ENCODE data around the gene ARHGEF7. TPM values are rescaled to one million over a fixed set of nuclear protein-coding genes. Genes with fewer than 3 reads are reported as not detected.

Gene ARHGEF7
- total RNA-seq, 4 donors from 2014 or later = 88.7 to 119 (median 110) TPM

DNA sequence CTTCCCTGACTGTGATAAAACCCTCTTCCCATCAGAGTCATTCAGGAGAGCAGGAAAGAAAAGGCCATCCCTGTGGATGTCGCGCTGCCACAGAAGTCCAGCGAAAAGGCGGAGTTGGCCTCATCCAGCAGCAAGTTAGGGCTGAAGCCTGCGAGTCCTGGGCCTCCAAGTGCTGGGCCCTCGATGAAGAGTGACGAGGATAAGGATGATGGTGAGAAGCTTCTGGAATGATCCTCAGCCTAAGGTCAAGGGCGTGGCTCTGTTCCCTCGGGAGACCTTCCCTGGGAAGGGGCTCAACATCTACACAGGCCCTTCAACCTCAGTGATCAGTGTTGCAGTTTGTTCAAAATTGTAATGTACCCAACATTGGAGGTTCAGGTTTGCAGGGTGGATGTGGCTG lies 227.6 kb downstream of the ARHGEF7 start:
- H3K9me3 ChIP-seq = no peaks in the 10 kb centered on the region
- 90 to 93% methylated on average over 9 of the region's 9 CpGs for WGBS, 2 donors
- no peak for DNase-seq (ENCODE audit: low spot score in 2 of 2)
- no peaks in the 10 kb centered on the region for H3K27me3 ChIP-seq
- peaks cover 0 to 18% (median 0%) of the 10 kb centered on the region in 3 donors for H3K36me3 ChIP-seq
- no peak overlapping the region for H3K27ac ChIP-seq
- TF ChIP-seq EP300 (IDR thresholded peaks at IDR 0.05) = no peak
- TF ChIP-seq, protein P1, sequence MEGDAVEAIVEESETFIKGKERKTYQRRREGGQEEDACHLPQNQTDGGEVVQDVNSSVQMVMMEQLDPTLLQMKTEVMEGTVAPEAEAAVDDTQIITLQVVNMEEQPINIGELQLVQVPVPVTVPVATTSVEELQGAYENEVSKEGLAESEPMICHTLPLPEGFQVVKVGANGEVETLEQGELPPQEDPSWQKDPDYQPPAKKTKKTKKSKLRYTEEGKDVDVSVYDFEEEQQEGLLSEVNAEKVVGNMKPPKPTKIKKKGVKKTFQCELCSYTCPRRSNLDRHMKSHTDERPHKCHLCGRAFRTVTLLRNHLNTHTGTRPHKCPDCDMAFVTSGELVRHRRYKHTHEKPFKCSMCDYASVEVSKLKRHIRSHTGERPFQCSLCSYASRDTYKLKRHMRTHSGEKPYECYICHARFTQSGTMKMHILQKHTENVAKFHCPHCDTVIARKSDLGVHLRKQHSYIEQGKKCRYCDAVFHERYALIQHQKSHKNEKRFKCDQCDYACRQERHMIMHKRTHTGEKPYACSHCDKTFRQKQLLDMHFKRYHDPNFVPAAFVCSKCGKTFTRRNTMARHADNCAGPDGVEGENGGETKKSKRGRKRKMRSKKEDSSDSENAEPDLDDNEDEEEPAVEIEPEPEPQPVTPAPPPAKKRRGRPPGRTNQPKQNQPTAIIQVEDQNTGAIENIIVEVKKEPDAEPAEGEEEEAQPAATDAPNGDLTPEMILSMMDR (IDR thresholded peaks at IDR 0.05) = no peak
- TF ChIP-seq POLR2A (IDR thresholded peaks at IDR 0.05) = no peak
- H3K4me3 ChIP-seq = no peak overlapping the region
- no peaks in the 10 kb centered on the region for H3K4me1 ChIP-seq

DNA sequence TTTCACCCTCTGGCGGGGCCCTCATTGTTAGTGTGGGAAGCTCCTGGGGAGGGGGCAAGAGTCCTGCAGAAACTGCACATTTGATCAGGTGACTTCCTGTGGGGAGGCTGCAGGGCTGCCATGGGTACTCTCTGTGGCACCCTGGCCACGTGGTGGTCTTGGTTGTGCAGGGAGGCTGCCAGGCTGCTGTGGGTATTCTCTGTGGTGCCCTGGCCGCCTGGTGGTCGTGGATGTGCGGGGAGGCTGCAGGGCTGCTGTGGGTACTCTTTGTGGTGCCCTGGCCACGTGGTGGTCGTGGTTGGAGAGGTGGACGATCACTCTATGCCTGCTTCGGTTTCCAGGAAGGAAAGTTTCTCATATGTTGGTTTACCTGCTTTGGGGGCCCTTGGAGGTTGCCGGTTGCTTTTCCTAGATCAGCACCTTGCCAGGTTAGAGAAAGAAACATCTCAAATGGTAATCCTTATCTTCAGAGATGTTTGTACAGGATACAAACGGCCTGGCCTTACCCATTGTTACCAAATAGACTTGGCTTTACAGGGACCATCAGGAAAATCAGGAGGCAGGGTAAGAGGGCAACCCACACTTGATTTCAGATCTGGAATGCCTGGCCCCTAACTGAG lies 228.2 kb downstream of the ARHGEF7 start:
- no peaks in the 10 kb centered on the region for H3K9me3 ChIP-seq
- H3K27ac ChIP-seq = no peak overlapping the region
- H3K27me3 ChIP-seq = no peaks in the 10 kb centered on the region
- peaks cover 0 to 18% (median 0%) of the 10 kb centered on the region in 3 donors for H3K36me3 ChIP-seq
- WGBS, 2 donors = 75 to 91% methylated on average over 7 to 11 of the region's 11 CpGs
- DNase-seq (ENCODE audit: low spot score in 2 of 2) = no peak
- TF ChIP-seq, protein P1 (IDR thresholded peaks at IDR 0.05) = no peak
- TF ChIP-seq POLR2A (IDR thresholded peaks at IDR 0.05) = no peak
- H3K4me1 ChIP-seq = no peaks in the 10 kb centered on the region
- H3K4me3 ChIP-seq = no peak overlapping the region

DNA sequence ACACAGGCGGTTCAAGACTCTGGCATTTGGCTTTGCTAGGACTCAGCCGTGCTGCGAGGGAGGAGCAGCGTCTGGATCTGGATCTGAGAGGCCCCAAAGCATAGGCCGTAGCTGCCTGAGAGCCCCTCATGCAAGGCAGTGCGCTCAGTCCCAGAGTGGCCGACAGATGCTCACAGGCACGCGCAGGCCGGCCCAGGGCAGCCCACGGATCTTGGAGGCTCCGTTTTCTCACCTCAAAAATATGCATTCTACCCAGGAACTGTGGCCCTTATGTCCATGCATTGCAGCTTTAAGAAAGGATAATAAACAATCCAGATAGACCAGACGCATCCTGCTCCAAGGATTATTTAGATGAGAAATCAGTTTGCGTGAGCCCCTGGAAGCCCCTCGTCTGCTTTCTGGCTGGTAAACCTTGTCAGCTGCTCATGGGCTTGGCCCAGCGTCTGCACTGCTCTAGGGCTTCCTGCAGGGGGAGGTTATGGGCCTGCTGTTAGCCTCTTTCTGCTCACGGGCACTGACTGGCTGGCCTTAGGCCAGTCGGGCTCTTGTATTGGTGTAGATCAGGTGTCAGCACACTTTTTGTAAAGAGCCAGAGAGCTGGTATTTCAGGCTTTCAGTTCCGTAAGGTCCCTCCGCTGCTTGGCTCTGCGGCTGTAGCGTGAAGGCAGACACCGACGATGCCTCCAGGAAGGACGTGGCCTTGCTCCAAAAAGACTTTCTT lies 229.5 kb downstream of the ARHGEF7 start:
- 64 to 74% methylated on average over 16 to 25 of the region's 25 CpGs for WGBS, 2 donors
- Histone ChIP-seq H3K4me1 (no peaks in the 10 kb centered on the region), H3K27ac (no peak overlapping the region), H3K9me3 (peaks cover 0 to 5% (median 0%) of the 10 kb centered on the region in 4 donors), H3K36me3 (peaks cover 0 to 18% (median 0%) of the 10 kb centered on the region in 3 donors), H3K4me3 (no peak overlapping the region), H3K27me3 (no peaks in the 10 kb centered on the region)
- DNase-seq (ENCODE audit: low spot score in 2 of 2) = no peak
- TF ChIP-seq EP300 (IDR thresholded peaks at IDR 0.05) (no peak), POLR2A (IDR thresholded peaks at IDR 0.05) (no peak)
- TF ChIP-seq, protein P1 (IDR thresholded peaks at IDR 0.05) = no peak

DNA sequence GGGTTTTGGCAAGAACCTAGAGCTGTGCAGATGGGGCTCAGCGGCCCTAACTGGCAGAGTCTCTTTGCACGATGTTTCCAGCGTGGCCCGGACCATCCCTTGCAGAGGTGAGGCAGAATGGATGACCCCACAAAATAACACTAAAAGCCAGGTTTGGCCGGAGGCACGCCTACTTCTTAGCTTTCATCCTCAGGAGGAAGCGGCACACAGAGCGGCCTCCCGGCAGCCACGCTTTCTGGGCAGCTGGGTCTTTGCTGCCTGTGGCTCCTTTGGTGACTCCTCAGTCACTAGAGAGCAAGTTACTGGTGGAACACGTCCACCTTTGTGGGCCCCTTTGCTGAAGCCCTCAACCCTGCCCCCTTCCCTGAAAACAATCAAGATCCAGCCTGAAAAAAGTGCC lies 230.6 kb downstream of the ARHGEF7 start:
- Histone ChIP-seq H3K9me3 (peaks cover 0 to 6% (median 0%) of the 10 kb centered on the region in 4 donors), H3K27me3 (no peaks in the 10 kb centered on the region), H3K4me1 (no peaks in the 10 kb centered on the region), H3K27ac (no peak overlapping the region), H3K36me3 (peaks cover 0 to 18% (median 0%) of the 10 kb centered on the region in 3 donors), H3K4me3 (no peak overlapping the region)
- TF ChIP-seq EP300 (IDR thresholded peaks at IDR 0.05) = no peak
- no peak for TF ChIP-seq POLR2A (IDR thresholded peaks at IDR 0.05)
- TF ChIP-seq, protein P1 (IDR thresholded peaks at IDR 0.05) = no peak
- DNase-seq (ENCODE audit: low spot score in 2 of 2) = no peak
- WGBS, 2 donors = 87 to 94% methylated on average over 10 to 11 of the region's 11 CpGs

DNA sequence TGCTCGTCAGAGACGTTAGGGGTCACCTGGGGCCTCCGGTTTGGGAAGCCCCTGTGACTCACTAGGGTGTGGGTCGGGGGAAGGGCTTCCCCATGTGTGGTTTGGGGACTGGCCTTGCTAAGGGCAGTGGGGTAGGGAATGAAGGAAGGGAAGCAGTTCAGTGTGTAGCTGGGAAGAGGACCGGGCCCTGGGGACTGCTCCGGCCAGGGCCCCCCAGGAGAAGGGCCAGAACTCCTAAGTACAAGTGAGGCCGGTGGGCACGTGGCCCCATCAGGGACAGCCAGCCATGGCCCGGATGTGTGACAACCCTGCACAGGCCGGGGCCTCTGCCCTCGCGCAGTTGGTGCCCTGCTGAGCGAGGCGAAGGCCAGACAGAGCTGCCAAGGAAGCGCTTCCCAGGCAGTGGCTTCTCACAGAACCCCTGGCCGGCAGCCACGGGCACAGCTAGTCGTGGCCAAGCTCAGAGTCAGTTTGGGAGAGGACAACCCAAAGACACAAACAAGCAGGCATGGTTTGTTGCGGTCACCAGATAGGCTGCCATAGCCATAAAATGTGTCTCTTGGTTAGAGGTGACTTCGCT lies 231.1 kb downstream of the ARHGEF7 start:
- Histone ChIP-seq H3K27ac (no peak overlapping the region), H3K27me3 (no peaks in the 10 kb centered on the region), H3K9me3 (peaks cover 0 to 6% (median 0%) of the 10 kb centered on the region in 4 donors), H3K4me3 (no peak overlapping the region), H3K4me1 (no peaks in the 10 kb centered on the region), H3K36me3 (peaks cover 0 to 18% (median 0%) of the 10 kb centered on the region in 3 donors)
- DNase-seq (ENCODE audit: low spot score in 2 of 2) = no peak
- WGBS, 2 donors = 88% methylated on average over 19 of the region's 20 CpGs
- TF ChIP-seq, protein P1 (IDR thresholded peaks at IDR 0.05) = no peak
- TF ChIP-seq POLR2A (IDR thresholded peaks at IDR 0.05) (no peak), EP300 (IDR thresholded peaks at IDR 0.05) (no peak)
